SK-N-SH (cell line): ENCODE data around the gene ESCO1. TPM values are rescaled to one million over a fixed set of nuclear protein-coding genes. Genes with fewer than 3 reads are reported as not detected.
A peak's percentile ranks its signal among the peaks of the same experiment; 100 is the strongest.
"Not testable (repeated sequence)": the region's sequence is repeated elsewhere in the genome, so short reads cannot be mapped to it uniquely, and the experiment has no call there.

Experiments
- CTCF ChIA-PET: fragments of 300-600, 350-600 bp; formaldehyde crosslinking; extraction: SDS; loops from one replicate; lab custom pipeline; 2021; lab: Yijun Ruan, JAX
- POLR2A ChIA-PET: fragments of 350-600 bp; sonication (Branson Sonifier 250); formaldehyde crosslinking; extraction: SDS; loops from one replicate; lab custom pipeline; 2020; ENCODE audit warnings: antibody characterized with exemption, inconsistent platforms; lab: Yijun Ruan, JAX
- DNase-seq: peaks from one replicate; pipeline ENCODE4 v3.0.0; 2012
- H2AFZ ChIP-seq: fragments of 200-600 bp; sonication (generic); 2 replicates; pipeline ENCODE4 v1.8.1; 2016; ENCODE audit warnings: antibody characterized with exemption, mild to moderate bottlenecking, low read depth
- H3F3A ChIP-seq: fragments of 200-600 bp; sonication (generic); replicated peaks from 2 replicates; pipeline ENCODE3; 2016; ENCODE audit warnings: antibody characterized with exemption, mild to moderate bottlenecking; ENCODE audit not compliant: insufficient read depth
- H3K27ac ChIP-seq, 2 experiments: fragments of 200-500 bp in 1 of 2; fragments of 200-600 bp in 1 of 2; sonication (Bioruptor generic) in 1 of 2; sonication (generic), shearing (Covaris generic) in 1 of 2; 2 replicates each; pipeline versions ENCODE4 v1.5.1 to v1.6.1; 2014 to 2016; ENCODE audit warnings: low read depth in 2 of 2, inconsistent platforms in 1 of 2, low read length in 1 of 2, mild to moderate bottlenecking in 1 of 2, mixed read lengths in 1 of 2
- H3K27me3 ChIP-seq: fragments of 200-600 bp; sonication (generic), shearing (Covaris generic); 2 replicates; pipeline ENCODE4 v1.6.1; 2016; ENCODE audit warnings: mixed run types; ENCODE audit not compliant: insufficient read depth
- H3K36me3 ChIP-seq, 2 experiments: fragments of 200-500 bp in 1 of 2; fragments of 200-600 bp in 1 of 2; sonication (Bioruptor generic) in 1 of 2; sonication (generic) in 1 of 2; replicated peaks in 1 of 2; 2 replicates each; pipeline versions ENCODE3 to v1.5.1; 2014 to 2016; ENCODE audit warnings: low read length in 1 of 2, mild to moderate bottlenecking in 1 of 2; ENCODE audit not compliant: insufficient read depth in 2 of 2, control insufficient read depth in 1 of 2
- H3K4me1 ChIP-seq, 2 experiments: fragments of 200-500 bp in 1 of 2; fragments of 200-600 bp in 1 of 2; sonication (Bioruptor generic) in 1 of 2; sonication (generic), shearing (Covaris generic) in 1 of 2; 2 replicates each; pipeline versions ENCODE4 v1.5.1 to v1.6.1; 2014 to 2016; ENCODE audit warnings: low read depth in 1 of 2, low read length in 1 of 2, mixed run types in 1 of 2; ENCODE audit not compliant: insufficient read depth in 2 of 2, control insufficient read depth in 1 of 2
- H3K4me2 ChIP-seq: fragments of 200-600 bp; sonication (generic), shearing (Covaris generic); 2 replicates; pipeline ENCODE4 v1.6.1; 2017; ENCODE audit warnings: mixed run types
- H3K4me3 ChIP-seq, 2 experiments: fragments of 200-500 bp in 1 of 2; fragments of 200-600 bp in 1 of 2; sonication (Bioruptor generic) in 1 of 2; sonication (generic), shearing (Covaris generic) in 1 of 2; 2 replicates each; pipeline versions ENCODE4 v1.5.1 to v1.8.1; 2014 to 2016; ENCODE audit warnings: low read depth in 2 of 2, inconsistent platforms in 1 of 2, low read length in 1 of 2, mild to moderate bottlenecking in 1 of 2, mixed read lengths in 1 of 2, moderate library complexity in 1 of 2
- H3K79me2 ChIP-seq: fragments of 200-600 bp; sonication (generic); 2 replicates; pipeline ENCODE4 v1.8.1; 2017; ENCODE audit warnings: mild to moderate bottlenecking; ENCODE audit not compliant: insufficient read depth
- H3K9ac ChIP-seq: fragments of 200-600 bp; sonication (generic); 2 replicates; pipeline ENCODE4 v1.6.1; 2017; ENCODE audit warnings: mixed run types
- H3K9me2 ChIP-seq: fragments of 200-600 bp; sonication (generic); 2 replicates; pipeline ENCODE4 v1.6.1; 2017; ENCODE audit warnings: mixed run types
- H3K9me3 ChIP-seq: fragments of 200-600 bp; sonication (generic); 2 replicates; pipeline ENCODE4 v1.6.1; 2017; ENCODE audit warnings: mixed run types, mild to moderate bottlenecking, moderate library complexity
- H4K20me1 ChIP-seq: fragments of 200-600 bp; sonication (generic); 2 replicates; pipeline ENCODE4 v1.6.1; 2017; ENCODE audit warnings: mild to moderate bottlenecking, mixed run types; ENCODE audit not compliant: insufficient read depth
- CTCF ChIP-seq: fragments of 200-600 bp; sonication (generic); IDR thresholded peaks from 2 replicates; pipeline ENCODE4 v1.6.1; 2017; ENCODE audit warnings: antibody characterized with exemption, mild to moderate bottlenecking, moderate library complexity
- FOSL2 ChIP-seq: IDR thresholded peaks from 2 replicates; pipeline ENCODE4 v1.4.0; 2012; ENCODE audit warnings: low read depth, mild to moderate bottlenecking, moderate library complexity, borderline replicate concordance
- FOXJ3 ChIP-seq: sonication (generic); formaldehyde crosslinking; IDR thresholded peaks from 2 replicates; pipeline ENCODE4 v1.5.1; 2020; ENCODE audit warnings: mild to moderate bottlenecking, missing genetic modification reagents
- NFIC ChIP-seq: IDR thresholded peaks from 2 replicates; pipeline ENCODE4 v1.4.0; 2012; ENCODE audit warnings: borderline replicate concordance
- USF2 ChIP-seq: fragments of 150-350 bp; IDR thresholded peaks from 2 replicates; pipeline ENCODE4 v1.6.1; 2017; ENCODE audit warnings: antibody characterized with exemption, low read length, low read depth, borderline replicate concordance
- WGBS: methylation state at CpG from one replicate; pipeline ENCODE4 v1.1.6; 2017; ENCODE audit warnings: low lambda C conversion rate; 5-methylcytosine and 5-hydroxymethylcytosine counted together
- polyA plus RNA-seq, 3 experiments: library from polyadenylated mRNA; depleted of rRNA; stranded (reverse); fragments of >200 nt; gene quantifications; 2 replicates each; pipeline ENCODE4 v1.2.3, GENCODE V29; 2012

ESCO1 gene
- polyA plus RNA-seq, 1 of the 3 experiments (the other 2 are of a cell fraction) = 2.2 TPM

- Histone ChIP-seq H2AFZ (no peak overlapping the region), H3K9me3 (no peaks in the 10 kb centered on the region)
- TF ChIP-seq NFIC (no peak), CTCF (0 out of 2 replicates have a peak, but pooled peaks have one; percentile 6)
- TF ChIP-seq, all 33 proteins: peak for 1
- Histone ChIP-seq H3K4me2 (no peak overlapping the region), H3K9me2 (no peaks in the 10 kb centered on the region), H3K9ac (no peak overlapping the region), H3K4me3 (no peak overlapping the region; a peak in 1 of 4 replicates), H3K36me3 (peaks cover 0 to 14% of the 10 kb centered on the region in 2 experiments), H3K79me2 (peaks cover 79% of the 10 kb centered on the region), H3F3A (peaks cover under 1% of the 10 kb centered on the region), H3K27me3 (no peaks in the 10 kb centered on the region), H4K20me1 (peaks cover 10% of the 10 kb centered on the region; the same call in 1 of the 2 replicates), H3K27ac (no peak overlapping the region), H3K4me1 (peaks cover 0 to 2% of the 10 kb centered on the region in 2 experiments; a peak in 1 of 4 replicates)
- DNase-seq = no peak
- 100% methylated on average over 3 of the region's 7 CpGs for WGBS
- ChIA-PET POLR2A (interaction anchor here (0.7 kb wide), 1 partner anchor 21 kb away, joined by 3 read pairs; no protein-coding TSS in a partner anchor), CTCF (interaction anchor here (1.8 kb wide), 1 partner anchor 18 kb away, joined by 4 read pairs; the partner anchor contains the start of gene SNRPD1)
These were observed 6.8 kb downstream of the ESCO1 start for GRCh38 chr18:21593540-21594257.

GRCh38 chr18:21592361-21592760 is 8.1 kb downstream of the ESCO1 start:
- H3K27ac ChIP-seq, H3K9ac ChIP-seq, H3K27me3 ChIP-seq, H3K9me2 ChIP-seq, H3F3A ChIP-seq, H2AFZ ChIP-seq, H3K4me2 ChIP-seq, H3K4me3 ChIP-seq, H3K9me3 ChIP-seq, CTCF ChIA-PET, POLR2A ChIA-PET, DNase-seq, H3K4me1 ChIP-seq: not testable (repeated sequence)
- no CpG with 5 or more reads among the region's 33 CpGs for WGBS
- Histone ChIP-seq H4K20me1 (peaks cover 14% of the 10 kb centered on the region), H3K36me3 (peaks cover 0 to 14% of the 10 kb centered on the region in 2 experiments), H3K79me2 (peaks cover 79% of the 10 kb centered on the region)

- no peak for DNase-seq
- H3K9me3 ChIP-seq = no peaks in the 10 kb centered on the region
- H3K9me2 ChIP-seq = no peaks in the 10 kb centered on the region
- H3K27ac ChIP-seq = no peak overlapping the region
- ChIA-PET POLR2A (no interaction called here), CTCF (interaction anchor here (1.3 kb wide), 1 partner anchor 16 kb away, joined by 6 read pairs; the partner anchor contains the start of gene ESCO1)
- H2AFZ ChIP-seq = no peak overlapping the region
- WGBS = 90% methylated on average over 5 of the region's 5 CpGs
- H3K79me2 ChIP-seq = peaks cover 67% of the 10 kb centered on the region
- H3K4me2 ChIP-seq = no peak overlapping the region
- no peaks in the 10 kb centered on the region for H3K4me1 ChIP-seq
- H3K4me3 ChIP-seq = no peak overlapping the region
- TF ChIP-seq FOXJ3 (CRISPR knock-in tag) (no peak), FOSL2 (no peak), USF2 (no peak)
- TF ChIP-seq, all 33 proteins: peak for 0
- H3K9ac ChIP-seq = no peak overlapping the region
- H3K36me3 ChIP-seq = peaks cover 0 to 19% of the 10 kb centered on the region in 2 experiments
- H3K27me3 ChIP-seq = no peaks in the 10 kb centered on the region
- peaks cover 11% of the 10 kb centered on the region for H4K20me1 ChIP-seq
- no peaks in the 10 kb centered on the region for H3F3A ChIP-seq
These were observed 16.1 kb downstream of the ESCO1 start for GRCh38 chr18:21584391-21584790.
